GM19463 (cell line): ENCODE measurements around the gene KRT36.

Experiments used
- ATAC-seq: cut with Tn5 transposase; IDR thresholded peaks from one replicate; pipeline ENCODE4 v1.9.1; 2021; ENCODE audit warnings: mild to moderate bottlenecking, moderate library complexity; ENCODE audit not compliant: unreplicated experiment

Gene KRT36

DNA sequence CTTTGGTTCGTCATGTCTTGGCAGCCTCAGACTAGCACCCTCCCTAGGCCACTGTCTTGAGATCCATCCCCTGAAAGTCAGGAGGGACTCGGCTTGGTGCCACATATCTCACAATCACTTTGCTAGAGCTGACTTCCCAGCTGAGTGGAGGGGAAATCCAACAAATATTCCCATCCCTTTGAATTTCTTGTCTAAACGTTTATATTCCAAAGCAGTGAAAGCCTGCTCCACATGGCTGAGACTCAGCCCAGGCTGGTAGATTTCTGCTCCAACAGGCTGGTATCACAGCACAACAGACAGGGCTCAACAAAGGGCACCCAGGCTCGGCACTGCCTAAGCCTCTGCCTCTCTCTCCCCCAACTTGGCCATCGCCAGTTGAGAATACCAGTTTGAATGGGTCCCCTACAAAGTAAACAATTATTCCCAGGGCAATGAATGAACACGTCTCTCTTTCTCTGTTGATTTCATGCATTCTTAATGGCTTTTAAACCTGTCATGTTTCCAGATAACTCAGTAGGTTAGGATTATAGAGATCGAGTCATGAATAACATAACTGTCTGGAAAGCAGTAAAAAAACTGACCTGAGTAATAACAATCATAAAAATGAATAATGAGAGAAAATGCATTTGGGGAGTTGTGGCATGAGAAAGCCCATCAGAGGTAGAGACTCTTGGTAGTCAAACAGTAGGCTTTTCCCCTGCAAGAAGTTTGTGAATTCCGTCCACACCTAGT, 14.7 kb upstream of the KRT36 start:
- no peak for ATAC-seq

GRCh38 chr17:41503202-41503601, 13.5 kb upstream of the KRT36 start:
- ATAC-seq, result no peak

DNA sequence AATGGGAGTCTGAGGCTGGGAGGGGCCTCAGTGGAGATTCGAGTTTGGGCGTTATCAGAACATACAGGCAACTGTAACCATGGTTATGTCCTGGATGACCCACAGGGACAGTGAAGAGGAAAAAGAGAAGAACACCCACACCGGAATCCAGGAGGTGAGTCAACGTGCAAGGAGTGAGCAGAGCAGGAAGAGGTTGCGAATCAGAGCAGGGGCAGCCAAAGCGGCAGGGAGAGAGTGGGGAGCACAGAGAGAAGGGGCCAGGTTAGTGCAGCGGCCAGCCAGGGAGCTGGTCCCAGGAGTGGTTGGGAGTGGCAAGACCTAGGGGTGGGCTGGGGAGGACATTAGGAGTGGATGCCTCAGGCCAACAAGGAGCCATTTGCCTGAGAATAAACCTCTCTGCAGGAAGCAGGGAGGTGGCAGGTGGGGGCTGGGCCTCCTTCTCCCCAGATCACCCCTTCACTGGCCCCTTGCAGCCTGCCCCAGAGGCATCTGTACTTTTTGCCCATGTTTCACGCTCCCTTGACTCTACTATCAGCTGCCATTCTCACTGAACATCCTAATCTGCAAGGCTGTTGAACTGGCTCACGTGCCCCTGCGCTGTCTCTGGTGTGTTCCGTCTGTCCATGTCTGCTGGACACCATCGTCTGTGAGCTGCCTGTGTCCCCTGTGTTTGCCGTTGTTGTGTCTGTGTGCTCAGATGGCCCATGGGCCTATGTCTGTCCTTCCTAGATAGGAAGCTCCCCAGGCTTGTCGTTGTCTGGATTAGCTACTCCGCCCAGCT, 10.6 kb upstream of the KRT36 start:
- ATAC-seq, result no peak

- no peak for ATAC-seq
Observed at GRCh38 chr17:41499714-41500113, 10.0 kb upstream of the KRT36 start.

DNA sequence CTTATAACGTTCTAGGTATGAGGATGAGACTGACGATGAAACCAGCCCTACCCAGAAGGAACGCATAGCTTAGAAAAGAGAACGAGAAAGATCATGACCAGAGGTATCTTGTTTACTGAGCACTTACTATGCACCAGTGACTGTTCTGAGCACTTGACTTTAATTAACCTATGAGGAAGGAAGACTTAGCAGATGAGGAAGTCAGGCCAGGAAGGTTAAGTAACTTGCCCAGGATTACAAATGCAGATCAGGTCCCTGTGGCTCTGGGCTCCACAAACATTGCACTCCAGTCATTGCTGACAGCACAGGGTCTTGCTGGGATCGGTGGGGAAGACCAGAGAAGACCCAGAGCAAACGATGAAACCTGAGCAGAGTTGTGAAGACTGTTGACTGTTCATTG, 8.6 kb upstream of the KRT36 start:
- ATAC-seq, result no peak

DNA sequence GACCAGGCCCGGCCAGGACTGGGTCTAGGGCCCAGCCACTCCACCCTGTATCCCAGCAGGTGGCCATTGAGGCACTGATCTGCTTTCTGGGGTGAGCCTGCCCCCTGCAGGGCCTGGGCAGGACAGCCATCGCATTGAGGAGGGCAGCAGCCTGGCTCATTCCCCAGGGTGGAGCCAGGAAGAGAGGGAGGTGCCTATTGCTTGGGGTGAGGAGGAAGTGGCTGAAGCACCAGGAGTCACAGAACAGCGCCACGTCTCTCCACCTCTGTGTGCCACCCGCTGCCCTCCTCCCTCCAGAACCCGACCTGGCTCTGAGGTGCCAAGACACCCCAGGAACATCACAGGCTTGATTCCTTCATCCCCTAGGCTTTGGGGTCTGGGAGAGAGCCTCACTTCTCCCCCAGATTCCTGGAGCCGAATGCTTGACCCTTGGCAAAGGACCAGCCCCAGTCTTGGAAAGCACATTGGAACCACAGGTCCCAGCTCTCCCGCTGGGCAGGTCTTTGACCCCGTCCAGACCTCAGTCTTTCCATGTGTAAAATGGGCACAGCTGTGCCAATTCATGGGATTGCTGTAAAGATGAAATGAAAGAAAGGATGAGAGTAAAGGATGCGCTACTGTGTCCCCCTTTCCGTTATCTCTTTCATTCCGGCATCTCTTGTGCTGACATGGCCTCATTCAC, 7.2 kb upstream of the KRT36 start:
- peak; percentile 83 for ATAC-seq

DNA sequence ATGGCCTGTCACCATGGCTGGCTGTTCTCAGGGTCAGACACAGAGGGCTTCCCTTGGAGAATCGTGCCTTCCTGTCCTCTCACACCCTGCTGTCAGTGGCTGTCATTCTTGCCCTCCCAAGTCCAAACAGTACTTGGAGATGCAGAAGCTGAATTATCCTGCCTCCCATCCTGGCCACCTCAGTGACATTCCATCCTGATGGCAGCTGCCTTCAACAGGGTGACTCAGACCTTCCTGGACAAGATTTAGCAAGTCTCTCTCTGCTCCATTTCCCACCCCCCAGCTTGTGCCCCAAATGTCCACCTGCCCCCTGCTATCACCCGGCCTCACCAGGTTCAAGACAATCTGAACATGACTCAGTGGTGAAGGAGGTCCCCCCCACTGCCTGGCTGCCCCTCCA, 4.8 kb upstream of the KRT36 start:
- no peak for ATAC-seq

DNA sequence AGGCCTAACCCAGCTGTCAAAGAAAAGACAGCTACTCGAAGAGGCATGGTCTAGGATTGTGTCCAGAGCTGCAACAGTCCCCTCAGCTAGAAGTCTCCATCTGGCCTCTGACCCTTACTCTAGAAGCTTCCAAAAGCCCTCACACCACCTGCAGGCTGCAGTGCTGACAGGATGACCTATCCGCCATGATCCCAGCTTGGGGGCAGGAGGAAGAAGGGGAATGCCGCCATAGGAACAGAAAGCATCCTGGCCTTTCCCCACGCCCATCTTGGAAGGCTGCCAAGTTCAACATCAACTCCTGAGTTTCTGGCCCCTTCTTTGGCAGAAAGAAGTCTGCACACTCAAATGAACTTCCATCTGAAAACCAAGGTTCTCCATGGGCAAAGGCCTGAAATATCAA, 3.1 kb upstream of the KRT36 start:
- ATAC-seq, result no peak

GRCh38 chr17:41492351-41492750, 2.6 kb upstream of the KRT36 start:
- ATAC-seq, result no peak

DNA sequence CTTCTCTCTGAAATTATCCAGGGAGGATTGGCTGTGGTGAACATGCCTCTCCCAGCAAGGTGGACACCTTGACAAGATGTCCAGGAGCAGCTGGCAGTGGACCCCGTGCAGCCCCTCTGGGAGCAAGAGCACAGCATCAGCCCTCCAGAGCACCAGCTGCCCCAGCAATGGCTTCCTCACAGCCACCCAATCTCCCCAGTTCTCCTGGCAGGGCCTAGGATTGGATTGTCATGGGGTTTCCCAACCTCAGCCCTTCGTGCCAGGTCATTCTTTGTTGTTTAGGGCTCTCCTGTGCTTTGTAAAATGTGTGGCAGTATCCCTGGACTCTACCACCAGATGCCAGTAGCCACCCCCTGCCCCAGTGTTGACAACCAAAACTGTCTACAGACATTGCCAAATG, 1.8 kb upstream of the KRT36 start:
- no peak for ATAC-seq

GRCh38 chr17:41490000-41490990, 585 bp upstream of the KRT36 start:
- ATAC-seq, result no peak

GRCh38 chr17:41486809-41487530, 2.7 kb downstream of the KRT36 start:
- no peak for ATAC-seq

DNA sequence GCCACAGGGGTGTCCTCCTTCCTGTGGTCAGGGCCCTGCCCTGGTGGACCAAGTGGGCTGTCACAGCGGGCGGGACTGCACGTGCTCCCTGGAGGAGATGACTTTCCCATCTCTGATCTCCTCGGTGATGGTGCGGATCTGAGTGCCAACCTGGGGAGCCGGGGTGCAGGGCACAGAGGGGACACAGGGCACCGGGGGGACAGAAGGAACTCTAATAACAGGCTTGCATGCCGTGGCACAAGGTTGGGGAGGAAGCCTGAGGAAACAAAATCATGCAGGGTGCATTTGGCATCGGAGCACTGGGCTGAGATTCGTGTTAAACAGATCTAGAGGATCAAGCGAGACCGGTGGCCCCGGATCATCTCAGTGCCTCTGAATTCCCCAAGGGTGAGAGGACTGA, 3.4 kb downstream of the KRT36 start:
- no peak for ATAC-seq

DNA sequence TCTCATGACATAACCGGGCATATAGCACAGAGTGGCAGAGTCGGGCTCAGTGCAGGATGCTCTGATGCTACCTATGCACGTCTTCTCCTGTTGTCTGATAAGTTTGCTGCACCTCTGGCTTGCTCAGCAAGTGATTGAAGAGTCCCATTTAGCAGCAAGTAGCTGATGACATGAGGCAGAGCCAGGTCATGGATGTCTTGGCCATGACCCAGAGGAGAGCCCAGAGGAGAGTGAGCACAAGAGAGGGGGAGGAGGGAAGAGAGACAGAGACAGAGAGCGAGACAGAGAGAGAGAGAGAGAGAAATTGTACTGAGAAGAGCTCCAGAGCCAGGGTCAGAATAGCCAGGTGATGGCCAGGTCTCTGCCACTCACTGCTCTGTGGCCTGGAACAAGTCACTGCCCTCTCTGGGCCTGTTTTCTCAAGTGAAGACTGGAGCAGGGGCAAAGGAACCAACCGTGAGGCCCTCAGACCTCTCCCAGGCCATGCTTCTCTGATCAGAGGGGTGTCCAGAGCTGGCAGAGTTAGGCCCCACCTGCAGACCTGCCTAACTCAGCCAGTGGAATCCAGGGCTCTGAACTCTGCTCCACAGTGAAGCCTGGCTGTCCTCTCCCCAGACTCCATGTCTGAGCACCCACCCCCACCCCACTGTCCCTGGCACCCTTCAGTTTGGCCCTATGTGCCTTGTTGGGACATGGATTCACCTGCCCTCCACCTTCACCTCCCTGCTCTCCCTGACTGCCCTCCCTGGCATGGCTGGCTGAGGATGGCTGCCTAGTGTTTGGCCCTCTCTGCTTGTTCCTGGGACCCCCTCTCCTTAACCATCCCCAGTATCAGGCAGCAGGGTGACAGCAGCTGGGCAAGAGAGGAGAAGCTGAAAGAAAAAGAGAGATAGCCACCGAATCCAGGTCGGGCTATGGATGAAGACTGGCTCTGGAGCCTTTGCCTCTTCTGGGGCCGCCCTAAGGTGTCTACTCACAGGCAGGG, 4.5 kb downstream of the KRT36 start:
- no peak for ATAC-seq

DNA sequence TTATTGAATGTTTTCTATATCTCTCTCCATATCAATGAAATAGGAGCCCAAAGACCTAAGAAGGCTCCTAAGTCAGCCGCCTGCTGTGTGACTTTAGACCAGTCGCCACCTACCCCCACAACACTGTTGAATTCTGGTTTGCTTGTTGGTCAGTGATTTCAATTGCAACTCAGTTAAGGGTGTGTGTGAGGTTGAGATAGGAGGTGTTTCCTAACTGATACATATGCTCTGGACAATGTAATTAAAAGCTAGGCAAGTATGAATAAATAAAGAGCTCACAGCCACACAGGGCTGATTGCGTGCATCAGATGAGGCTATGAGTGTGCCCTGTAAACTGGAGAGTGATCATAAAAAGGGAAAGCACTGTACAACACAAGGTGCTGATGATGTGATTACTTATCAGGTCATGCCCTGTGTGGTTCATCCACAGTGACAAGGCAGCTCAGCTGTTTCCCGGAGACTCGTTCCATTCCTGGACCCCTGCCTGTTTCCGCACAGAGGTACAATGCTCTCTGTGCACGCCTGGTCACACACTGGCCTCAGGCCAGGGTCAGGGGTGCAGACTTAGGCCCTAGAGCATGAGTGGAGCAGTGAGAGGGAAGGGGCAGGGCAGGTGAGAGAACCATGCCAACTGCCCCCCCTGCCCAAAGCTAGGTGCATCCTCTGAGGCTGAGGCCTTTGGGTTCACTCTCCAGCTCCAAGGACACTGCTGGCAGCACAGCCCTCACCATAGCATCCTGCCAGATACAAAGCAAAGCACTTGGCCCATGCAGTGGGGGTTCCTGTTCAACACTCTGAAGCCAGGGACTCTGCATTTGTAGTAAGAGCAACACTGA, 5.5 kb downstream of the KRT36 start:
- no peak for ATAC-seq

- no peak for ATAC-seq
Observed at GRCh38 chr17:41483531-41483930, 6.2 kb downstream of the KRT36 start.

GRCh38 chr17:41481036-41481435, 8.7 kb downstream of the KRT36 start, which contains the start of gene KRT35:
Gene KRT35 (minus strand): TSS chr17:41481151. CDS start chr17:41481097, 54 bp downstream.
- ATAC-seq, result no peak

DNA sequence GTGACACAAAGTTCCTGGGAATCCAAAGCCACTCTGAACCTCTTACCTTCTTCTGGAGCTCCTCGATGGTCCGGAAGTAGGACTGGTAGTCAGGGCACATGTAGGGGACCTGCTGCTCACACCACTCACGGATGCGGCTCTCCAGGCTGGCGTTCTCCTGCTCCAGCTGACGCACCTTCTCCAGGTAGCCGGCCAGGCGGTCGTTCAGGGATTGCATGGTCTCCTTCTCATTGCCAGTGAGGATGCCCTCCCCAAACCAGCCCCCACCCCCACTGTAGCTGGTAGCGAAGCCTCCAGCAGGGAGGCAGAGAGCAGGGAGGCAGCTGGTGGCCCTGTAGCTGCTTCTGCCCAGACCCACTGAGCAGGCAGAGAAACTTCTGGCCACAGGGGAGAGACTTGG, 9.1 kb downstream of the KRT36 start:
- no peak for ATAC-seq
